K562 (cell line): ENCODE measurements around the gene ECE2.

Source experiments
- FOXJ3 ChIP-seq: sonication (generic); formaldehyde crosslinking; IDR thresholded peaks from 2 replicates; pipeline ENCODE4 v1.4.0; 2020; ENCODE audit warnings: mild to moderate bottlenecking, missing genetic modification reagents
- HDAC6 ChIP-seq: IDR thresholded peaks from 2 replicates; pipeline ENCODE4 v1.6.1; 2012; ENCODE audit warnings: low read depth, mild to moderate bottlenecking, control low read depth, inconsistent platforms, low read length, moderate library complexity
- MAFK ChIP-seq: IDR thresholded peaks from 2 replicates; pipeline ENCODE4 v1.6.1; 2011; ENCODE audit warnings: low read length, improper control_type of control experiment
- SMARCB1 ChIP-seq: IDR thresholded peaks from 2 replicates; pipeline ENCODE4 v1.6.1; 2011; ENCODE audit warnings: improper control_type of control experiment, low read depth; ENCODE audit not compliant: insufficient read length
- ZBTB1 ChIP-seq: sonication (generic); formaldehyde crosslinking; IDR thresholded peaks from 2 replicates; pipeline ENCODE4 v1.8.1; 2023; ENCODE audit warnings: missing genetic modification reagents, low read depth, mild to moderate bottlenecking, borderline replicate concordance

GRCh38 chr3:184291738-184292445 lies 16.1 kb downstream of the ECE2 start:
- TF ChIP-seq ZBTB1 (CRISPR knock-in tag), result no peak
- no peak for TF ChIP-seq SMARCB1
- TF ChIP-seq HDAC6, result no peak
- no peak for TF ChIP-seq FOXJ3
- TF ChIP-seq MAFK, result no peak
